HG03060 (cell line): Measurements from ENCODE around the gene CXXC1.
"Not testable (repeated sequence)": the region's sequence is repeated elsewhere in the genome, so short reads cannot be mapped to it uniquely, and the experiment has no call there.

Source experiments
- ATAC-seq: cut with Tn5 transposase; IDR thresholded peaks from one replicate; pipeline ENCODE4 v1.9.1; 2021; ENCODE audit warnings: low read depth, moderate number of reproducible peaks; ENCODE audit not compliant: unreplicated experiment

Gene CXXC1

GRCh38 chr18:50287441-50288347 lies at the start of gene CXXC1:
Gene CXXC1, minus strand, starts transcription at chr18:50287692. Its CDS starts 103 bp downstream, at chr18:50287589.
- peak; percentile 91 for ATAC-seq

GRCh38 chr18:50334546-50335152 lies 47.2 kb upstream of the CXXC1 start:
- no peak for ATAC-seq

- no peak for ATAC-seq
Observed at GRCh38 chr18:50331691-50332090, 44.2 kb upstream of the CXXC1 start.

- no peak for ATAC-seq
Observed at GRCh38 chr18:50330176-50330575, 42.7 kb upstream of the CXXC1 start.

GRCh38 chr18:50327983-50328382 lies 40.5 kb upstream of the CXXC1 start:
- no peak for ATAC-seq

GRCh38 chr18:50320719-50321118 lies 33.2 kb upstream of the CXXC1 start:
- ATAC-seq, result no peak

- peak; percentile 50 for ATAC-seq
Observed at GRCh38 chr18:50315100-50315871, 27.8 kb upstream of the CXXC1 start.

GRCh38 chr18:50313873-50314460 lies 26.5 kb upstream of the CXXC1 start:
- no peak for ATAC-seq

- peak; percentile 15 for ATAC-seq
Observed at GRCh38 chr18:50313031-50313607, 25.6 kb upstream of the CXXC1 start.

GRCh38 chr18:50312296-50313030 lies 25.0 kb upstream of the CXXC1 start:
- peak; percentile 67 for ATAC-seq

- ATAC-seq, result no peak
Observed at GRCh38 chr18:50311650-50312049, 24.2 kb upstream of the CXXC1 start.

GRCh38 chr18:50310080-50310479 lies 22.6 kb upstream of the CXXC1 start:
- no peak for ATAC-seq

- not testable (repeated sequence) for ATAC-seq
Observed at GRCh38 chr18:50308851-50309250, 21.4 kb upstream of the CXXC1 start.

- ATAC-seq, result peak; percentile 84
Observed at GRCh38 chr18:50307738-50308470, 20.4 kb upstream of the CXXC1 start.

- ATAC-seq, result no peak
Observed at GRCh38 chr18:50307400-50307737, 19.9 kb upstream of the CXXC1 start.

GRCh38 chr18:50306944-50307343 lies 19.5 kb upstream of the CXXC1 start:
- no peak for ATAC-seq

GRCh38 chr18:50301074-50301473 lies 13.6 kb upstream of the CXXC1 start:
- no peak for ATAC-seq

- no peak for ATAC-seq
Observed at GRCh38 chr18:50299626-50300388, 12.3 kb upstream of the CXXC1 start.
